PC-3 (cell line): ENCODE measurements around the gene CHST11. TPM values are rescaled to one million over a fixed set of nuclear protein-coding genes. Genes with fewer than 3 reads are reported as not detected.

Experiments
- ATAC-seq: fragments of 200-7000 bp; cut with Tn5 transposase; 2 replicates; pipeline ENCODE4 v1.9.1; 2020; ENCODE audit warnings: mild to moderate bottlenecking, moderate library complexity
- BruUV-seq: library from RNA; stranded (reverse); fragments of 400-500 nt; replicated peaks from 2 replicates; lab custom pipeline; 2021; lab: Mats Ljungman, UMichigan
- CTCF ChIA-PET: fragments of 300-600 bp; sonication (Branson Sonifier 250); formaldehyde crosslinking; loops from one replicate; lab custom pipeline; 2022; ENCODE audit warnings: antibody characterized with exemption; lab: Charles Lee
- POLR2A ChIA-PET: fragments of 300-600 bp; sonication (Branson Sonifier 250); formaldehyde crosslinking; loops from one replicate; lab custom pipeline; 2022; ENCODE audit warnings: antibody characterized with exemption; ENCODE audit not compliant: unreplicated experiment; lab: Charles Lee
- DNase-seq: peaks from one replicate; pipeline ENCODE4 v3.0.0-alpha.2; 2015
- H2AFZ ChIP-seq: fragments of 300-600 bp; sonication (generic); 2 replicates; pipeline ENCODE4 v1.6.0; 2016; ENCODE audit warnings: antibody characterized with exemption, low read length
- H3F3A ChIP-seq: fragments of 300-600 bp; sonication (generic); one replicate; pipeline ENCODE4 v1.6.0; 2017; ENCODE audit warnings: antibody characterized with exemption, low read length, control low read depth, mild to moderate bottlenecking; ENCODE audit not compliant: unreplicated experiment
- H3K27ac ChIP-seq: fragments of 300-600 bp; sonication (generic); 2 replicates; pipeline ENCODE4 v1.5.1; 2016; ENCODE audit warnings: mild to moderate bottlenecking, low read length
- H3K27me3 ChIP-seq: fragments of 300-600 bp; sonication (generic); 2 replicates; pipeline ENCODE4 v1.6.1; 2016; ENCODE audit warnings: low read length, mixed read lengths
- H3K36me3 ChIP-seq: fragments of 300-600 bp; sonication (generic); 2 replicates; pipeline ENCODE4 v1.6.1; 2016; ENCODE audit warnings: low read depth, mixed run types, low read length, mixed read lengths
- H3K4me1 ChIP-seq: fragments of 300-600 bp; sonication (generic); 2 replicates; pipeline ENCODE4 v1.5.1; 2016; ENCODE audit warnings: low read length; ENCODE audit not compliant: insufficient read depth
- H3K4me2 ChIP-seq: fragments of 300-600 bp; sonication (generic); 2 replicates; pipeline ENCODE4 v1.6.0; 2016; ENCODE audit warnings: low read length
- H3K4me3 ChIP-seq: fragments of 300-600 bp; sonication (generic); 2 replicates; pipeline ENCODE4 v1.5.1; 2016; ENCODE audit warnings: mild to moderate bottlenecking, low read length, mixed read lengths
- H3K79me2 ChIP-seq: fragments of 300-600 bp; sonication (generic); 2 replicates; pipeline ENCODE4 v1.6.1; 2017; ENCODE audit warnings: low read length, mixed read lengths
- H3K9ac ChIP-seq: fragments of 300-600 bp; sonication (generic); 2 replicates; pipeline ENCODE4 v1.6.0; 2016; ENCODE audit warnings: mild to moderate bottlenecking, low read length
- H3K9me2 ChIP-seq: fragments of 300-600 bp; sonication (generic); replicated peaks from 2 replicates; pipeline ENCODE4 v1.6.1; 2016; ENCODE audit warnings: mixed run types, low read length, mixed read lengths
- H3K9me3 ChIP-seq: fragments of 300-600 bp; sonication (generic); 2 replicates; pipeline ENCODE4 v1.6.1; 2016; ENCODE audit warnings: low read length, mixed read lengths
- H4K20me1 ChIP-seq: fragments of 300-600 bp; sonication (generic); 2 replicates; pipeline ENCODE4 v1.6.1; 2016; ENCODE audit warnings: low read length, mixed read lengths
- EZH2 ChIP-seq: fragments of 300-600 bp; sonication (generic); IDR thresholded peaks from one replicate; pipeline ENCODE4 v1.6.1; 2017; ENCODE audit warnings: antibody characterized with exemption, mild to moderate bottlenecking, low read length; ENCODE audit not compliant: unreplicated experiment
- EZH2phosphoT487 ChIP-seq: fragments of 300-600 bp; sonication (generic); IDR thresholded peaks from 2 replicates; pipeline ENCODE4 v1.6.1; 2018; ENCODE audit warnings: mild to moderate bottlenecking, antibody characterized with exemption, low read length, borderline replicate concordance
- intact Hi-C: fragments of 100-400 bp; cut with micrococcal nuclease; formaldehyde crosslinking; loops from 2 replicates; pipeline ENCODE4 v1.9.0; 2023
- total RNA-seq: library from RNA; depleted of rRNA; stranded (reverse); fragments of >200 nt; gene quantifications from 2 replicates; pipeline ENCODE4 v1.2.3, GENCODE V29; 2014
- TF ChIP-seq, protein P1 (sequence below): fragments of 300-600 bp; sonication (generic); conservative IDR thresholded peaks from 2 replicates; pipeline ENCODE4 v1.5.1; 2017; ENCODE audit warnings: antibody characterized with exemption, low read depth, mild to moderate bottlenecking, low read length

Gene CHST11
- total RNA-seq, 1 experiment from 2014 or later = 53.5 TPM

DNA sequence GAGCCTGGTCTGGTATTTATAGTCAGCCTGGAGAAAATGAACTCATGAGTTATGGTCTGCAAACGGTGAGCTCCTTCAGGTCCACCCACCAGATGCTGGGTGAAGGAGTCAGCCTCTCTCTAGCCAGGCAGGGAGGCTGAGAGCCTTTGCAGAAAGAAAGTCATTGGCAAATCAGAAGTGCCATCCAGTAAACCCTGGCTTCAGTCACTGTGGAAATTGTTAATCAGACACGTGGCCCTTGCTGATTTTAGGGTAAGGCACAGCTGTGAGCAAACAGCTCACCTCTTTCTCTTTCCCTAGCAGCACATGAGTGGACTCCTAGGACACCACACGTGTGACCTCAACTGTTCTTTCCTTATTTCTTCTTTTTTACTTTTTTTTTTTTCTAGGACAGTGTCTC lies 44.9 kb downstream of the CHST11 start:
- no peaks in the 10 kb centered on the region for H3F3A ChIP-seq
- no peaks in the 10 kb centered on the region for H3K9me2 ChIP-seq
- no peak overlapping the region for H3K4me3 ChIP-seq
- no peak for TF ChIP-seq EZH2
- no peak for TF ChIP-seq EZH2phosphoT487
- TF ChIP-seq, protein P1, sequence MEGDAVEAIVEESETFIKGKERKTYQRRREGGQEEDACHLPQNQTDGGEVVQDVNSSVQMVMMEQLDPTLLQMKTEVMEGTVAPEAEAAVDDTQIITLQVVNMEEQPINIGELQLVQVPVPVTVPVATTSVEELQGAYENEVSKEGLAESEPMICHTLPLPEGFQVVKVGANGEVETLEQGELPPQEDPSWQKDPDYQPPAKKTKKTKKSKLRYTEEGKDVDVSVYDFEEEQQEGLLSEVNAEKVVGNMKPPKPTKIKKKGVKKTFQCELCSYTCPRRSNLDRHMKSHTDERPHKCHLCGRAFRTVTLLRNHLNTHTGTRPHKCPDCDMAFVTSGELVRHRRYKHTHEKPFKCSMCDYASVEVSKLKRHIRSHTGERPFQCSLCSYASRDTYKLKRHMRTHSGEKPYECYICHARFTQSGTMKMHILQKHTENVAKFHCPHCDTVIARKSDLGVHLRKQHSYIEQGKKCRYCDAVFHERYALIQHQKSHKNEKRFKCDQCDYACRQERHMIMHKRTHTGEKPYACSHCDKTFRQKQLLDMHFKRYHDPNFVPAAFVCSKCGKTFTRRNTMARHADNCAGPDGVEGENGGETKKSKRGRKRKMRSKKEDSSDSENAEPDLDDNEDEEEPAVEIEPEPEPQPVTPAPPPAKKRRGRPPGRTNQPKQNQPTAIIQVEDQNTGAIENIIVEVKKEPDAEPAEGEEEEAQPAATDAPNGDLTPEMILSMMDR = no peak
- no peak overlapping the region for H2AFZ ChIP-seq
- ChIA-PET POLR2A (interaction anchor here (0.6 kb wide), 1 partner anchor 58 kb away, joined by 7 read pairs; no protein-coding TSS in a partner anchor), CTCF (no interaction called here)
- no peaks in the 10 kb centered on the region for H4K20me1 ChIP-seq
- no peak overlapping the region for H3K9ac ChIP-seq
- no peak overlapping the region for H3K4me2 ChIP-seq
- H3K79me2 ChIP-seq = no peaks in the 10 kb centered on the region
- H3K36me3 ChIP-seq = no peaks in the 10 kb centered on the region
- H3K27me3 ChIP-seq = no peaks in the 10 kb centered on the region
- intact Hi-C loops = no loop called here
- no peaks in the 10 kb centered on the region for H3K9me3 ChIP-seq
- no peak overlapping the region for H3K27ac ChIP-seq
- no TSS peak for BruUV-seq
- ATAC-seq = no peak
- no peaks in the 10 kb centered on the region for H3K4me1 ChIP-seq
- no peak for DNase-seq

DNA sequence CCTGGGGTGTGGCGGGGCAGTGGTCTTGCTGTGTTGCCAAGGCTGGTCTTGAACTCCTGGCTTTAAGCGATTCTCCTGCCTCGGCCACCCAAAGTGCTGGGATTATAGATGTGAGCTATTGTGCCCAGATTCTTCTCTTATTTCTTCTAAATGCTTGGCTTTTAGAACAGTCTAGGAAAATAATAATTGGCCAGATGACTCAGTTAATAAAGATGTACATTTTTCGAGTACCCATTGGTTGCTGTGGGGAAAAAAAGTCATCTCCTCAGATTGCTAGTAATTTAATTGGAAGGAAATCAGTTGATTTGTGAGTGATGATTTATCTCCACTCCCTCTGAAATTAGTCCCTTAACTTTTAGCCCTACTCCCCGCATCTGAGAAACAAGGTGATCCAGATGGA lies 45.5 kb downstream of the CHST11 start:
- no peaks in the 10 kb centered on the region for H3K9me2 ChIP-seq
- DNase-seq = no peak
- no peak for ATAC-seq
- intact Hi-C loops = no loop called here
- no peaks in the 10 kb centered on the region for H3K4me1 ChIP-seq
- no peak overlapping the region for H3K9ac ChIP-seq
- no peak overlapping the region for H3K4me3 ChIP-seq
- H3K79me2 ChIP-seq = no peaks in the 10 kb centered on the region
- no peak overlapping the region for H2AFZ ChIP-seq
- ChIA-PET POLR2A (interaction anchor here (0.6 kb wide), 1 partner anchor 59 kb away, joined by 7 read pairs; no protein-coding TSS in a partner anchor), CTCF (no interaction called here)
- no peaks in the 10 kb centered on the region for H3K9me3 ChIP-seq
- no peak overlapping the region for H3K27ac ChIP-seq
- no peak overlapping the region for H3K4me2 ChIP-seq
- H4K20me1 ChIP-seq = no peaks in the 10 kb centered on the region
- no peaks in the 10 kb centered on the region for H3F3A ChIP-seq
- no peak for TF ChIP-seq EZH2phosphoT487
- no peak for TF ChIP-seq EZH2
- TF ChIP-seq, protein P1 = no peak
- no peaks in the 10 kb centered on the region for H3K27me3 ChIP-seq
- no peaks in the 10 kb centered on the region for H3K36me3 ChIP-seq
- BruUV-seq = no TSS peak

DNA sequence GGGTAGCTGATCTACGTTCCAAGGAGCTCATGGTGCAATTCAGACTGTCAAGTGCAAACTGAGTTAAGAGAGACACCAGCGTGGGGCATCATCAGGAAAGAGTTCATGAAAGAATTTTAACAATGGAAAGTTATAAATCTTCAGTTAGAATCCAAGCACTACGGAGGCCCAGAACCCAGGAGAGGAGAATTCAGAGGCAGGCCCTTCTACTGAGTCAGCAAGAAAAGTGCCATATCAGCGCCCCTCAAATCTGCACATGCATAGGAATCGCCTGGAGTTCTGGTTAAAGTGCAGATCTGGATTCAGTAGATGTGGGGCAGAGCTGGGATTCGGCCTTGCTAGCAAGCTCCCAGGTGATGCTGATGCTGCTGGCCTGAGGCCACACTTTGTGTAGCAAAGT lies 45.9 kb downstream of the CHST11 start:
- Histone ChIP-seq H3K9me2 (no peaks in the 10 kb centered on the region), H3K4me1 (no peaks in the 10 kb centered on the region), H3K36me3 (no peaks in the 10 kb centered on the region), H3F3A (no peaks in the 10 kb centered on the region), H3K9ac (no peak overlapping the region), H3K4me2 (no peak overlapping the region), H3K4me3 (no peak overlapping the region), H3K79me2 (no peaks in the 10 kb centered on the region), H3K27ac (no peak overlapping the region), H4K20me1 (no peaks in the 10 kb centered on the region), H2AFZ (no peak overlapping the region), H3K9me3 (no peaks in the 10 kb centered on the region), H3K27me3 (no peaks in the 10 kb centered on the region)
- BruUV-seq = no TSS peak
- DNase-seq (no peak), ATAC-seq (no peak)
- CTCF ChIA-PET = no interaction called here
- no peak for TF ChIP-seq EZH2
- TF ChIP-seq, protein P1 = no peak
- TF ChIP-seq EZH2phosphoT487 = no peak
- POLR2A ChIA-PET = no interaction called here
- intact Hi-C loops = no loop called here
